Liver (tissue), 9 donors: ENCODE measurements around the gene LMOD3. TPM values are rescaled to one million over a fixed set of nuclear protein-coding genes. Genes with fewer than 3 reads are reported as not detected.

Experiments used
- DNase-seq: peaks from one replicate; pipeline ENCODE4 v3.0.0-alpha.2; 2017; ENCODE audit warnings: low spot score
- H3K27ac ChIP-seq, 2 donors: one replicate each; pipeline ENCODE4 v1.7.0; 2013; ENCODE audit warnings: inconsistent platforms in 2 of 2, low read length in 2 of 2, control low read depth in 1 of 2, low read depth in 1 of 2, mild to moderate bottlenecking in 1 of 2
- H3K27me3 ChIP-seq, 4 donors: one replicate each; pipeline versions ENCODE4 v1.6.1 to v1.7.0; 2013; ENCODE audit warnings: low read length in 3 of 4, inconsistent platforms in 1 of 4, mild to moderate bottlenecking in 1 of 4, moderate library complexity in 1 of 4; ENCODE audit not compliant: control insufficient read depth in 4 of 4, insufficient read depth in 4 of 4
- H3K36me3 ChIP-seq, 4 donors: one replicate each; pipeline versions ENCODE4 v1.6.1 to v1.7.0; 2013; ENCODE audit warnings: low read length in 3 of 4, mild to moderate bottlenecking in 3 of 4, low read depth in 1 of 4, moderate library complexity in 1 of 4; ENCODE audit not compliant: control insufficient read depth in 4 of 4, insufficient read depth in 3 of 4
- H3K4me1 ChIP-seq, 4 donors: one replicate each; pipeline versions ENCODE4 v1.6.1 to v1.7.0; 2013; ENCODE audit warnings: low read length in 3 of 4, mild to moderate bottlenecking in 3 of 4, moderate library complexity in 1 of 4; ENCODE audit not compliant: control insufficient read depth in 4 of 4, insufficient read depth in 4 of 4
- H3K4me3 ChIP-seq, 3 donors: one replicate each; pipeline versions ENCODE4 v1.6.1 to v1.7.0; 2013; ENCODE audit warnings: low read length in 3 of 3, control low read depth in 1 of 3, low read depth in 1 of 3, mild to moderate bottlenecking in 1 of 3
- H3K9ac ChIP-seq, 2 donors: one replicate each; pipeline ENCODE4 v1.7.0; 2013; ENCODE audit warnings: low read length in 2 of 2, mild to moderate bottlenecking in 2 of 2, moderate library complexity in 2 of 2, control low read depth in 1 of 2, low read depth in 1 of 2
- H3K9me3 ChIP-seq, 4 donors: one replicate each; pipeline versions ENCODE4 v1.6.1 to v1.7.0; 2013; ENCODE audit warnings: low read length in 3 of 4; ENCODE audit not compliant: control insufficient read depth in 4 of 4
- ATF3 ChIP-seq: IDR thresholded peaks from 2 replicates; pipeline ENCODE4 v1.6.1; 2016; ENCODE audit warnings: antibody characterized with exemption
- EGR1 ChIP-seq, 2 donors: IDR thresholded peaks; 2 replicates each; pipeline ENCODE4 v1.6.1; 2016 to 2018; ENCODE audit warnings: antibody characterized with exemption in 2 of 2, low read depth in 2 of 2
- FOXA1 ChIP-seq: IDR thresholded peaks from 2 replicates; pipeline ENCODE4 v1.6.1; 2016; ENCODE audit warnings: antibody characterized with exemption
- FOXA2 ChIP-seq: IDR thresholded peaks from 2 replicates; pipeline ENCODE4 v1.6.1; 2016; ENCODE audit warnings: antibody characterized with exemption
- GABPA ChIP-seq, 2 donors: IDR thresholded peaks in 1 of 2; conservative IDR thresholded peaks in 1 of 2; 2 replicates each; pipeline ENCODE4 v1.6.1; 2016; ENCODE audit warnings: antibody characterized with exemption in 2 of 2, mild to moderate bottlenecking in 1 of 2, moderate library complexity in 1 of 2
- HNF4A ChIP-seq, 2 donors: conservative IDR thresholded peaks; 2 replicates each; pipeline ENCODE4 v1.6.1; 2016; ENCODE audit warnings: antibody characterized with exemption in 2 of 2, mild to moderate bottlenecking in 2 of 2
- HNF4G ChIP-seq: IDR thresholded peaks from 2 replicates; pipeline ENCODE4 v1.6.1; 2016; ENCODE audit warnings: antibody characterized with exemption
- MAX ChIP-seq: IDR thresholded peaks from 2 replicates; pipeline ENCODE4 v1.6.1; 2016; ENCODE audit warnings: antibody characterized with exemption
- RAD21 ChIP-seq, 2 donors: IDR thresholded peaks; 2 replicates each; pipeline ENCODE4 v1.6.1; 2016; ENCODE audit warnings: antibody characterized with exemption in 2 of 2, mild to moderate bottlenecking in 2 of 2
- SP1 ChIP-seq: IDR thresholded peaks from 2 replicates; pipeline ENCODE4 v1.6.1; 2018; ENCODE audit warnings: antibody characterized with exemption, mild to moderate bottlenecking
- TAF1 ChIP-seq: conservative IDR thresholded peaks from 2 replicates; pipeline ENCODE4 v1.6.1; 2016; ENCODE audit warnings: antibody characterized with exemption, mild to moderate bottlenecking
- YY1 ChIP-seq: IDR thresholded peaks from 2 replicates; pipeline ENCODE4 v1.6.1; 2016; ENCODE audit warnings: antibody characterized with exemption, mild to moderate bottlenecking
- WGBS: extraction: QIAGEN DNeasy Blood & Tissue Kit; methylation state at CpG from one replicate; pipeline ENCODE4 v1.1.7; 2013; 5-methylcytosine and 5-hydroxymethylcytosine counted together
- polyA plus RNA-seq, 2 donors: library from polyadenylated mRNA; stranded (reverse) in 1 of 2; unstranded in 1 of 2; fragments of 200-250 nt in 1 of 2; fragments of >200 nt in 1 of 2; fragmentation: Nextera tagmentation in 1 of 2; extraction: Ambion mirVana in 1 of 2; gene quantifications; one replicate each; pipeline versions ENCODE4 v1.2.1 to v1.2.3, GENCODE V29; 2013 to 2015
- total RNA-seq, 2 donors: library from RNA; depleted of rRNA; stranded (reverse); fragments of >200 nt; gene quantifications; one replicate each; pipeline ENCODE4 v1.2.3, GENCODE V29; 2014
- TF ChIP-seq, protein P1 (sequence below): IDR thresholded peaks from 2 replicates; pipeline ENCODE4 v1.6.1; 2016; ENCODE audit warnings: antibody characterized with exemption, mild to moderate bottlenecking
- TF ChIP-seq, protein P2 (sequence below): IDR thresholded peaks from 2 replicates; pipeline ENCODE4 v1.6.1; 2016; ENCODE audit warnings: antibody characterized with exemption
- TF ChIP-seq, protein P3 (sequence below): fragments of 150-350 bp; IDR thresholded peaks from 2 replicates; pipeline ENCODE4 v1.5.1; 2017; ENCODE audit warnings: improper control_type of control experiment, low read depth, low read length; ENCODE audit not compliant: missing input control
- donor health status: healthy.
- donor health status: healthy.
- donor health status: healthy.
- donor health status: healthy.
- donor health status: healthy.

Gene LMOD3
- total and polyA plus RNA-seq, 4 donors: 0.02 to 0.04 TPM; not detected in 2

- Histone ChIP-seq H3K4me3 (no peak overlapping the region), H3K4me1 (peaks cover 0 to 2% (median 0%) of the 10 kb centered on the region in 4 donors), H3K9me3 (no peaks in the 10 kb centered on the region), H3K27ac (no peak overlapping the region), H3K36me3 (peaks cover 0 to 28% (median 17%) of the 10 kb centered on the region in 4 donors), H3K27me3 (no peaks in the 10 kb centered on the region), H3K9ac (no peak overlapping the region)
- no peak for DNase-seq
- no peak for TF ChIP-seq TAF1
- TF ChIP-seq YY1: peak; percentile 62
- 67% methylated on average over 3 of the region's 3 CpGs for WGBS
These were observed 17.1 kb downstream of the LMOD3 start for GRCh38 chr3:69105320-69105719.

GRCh38 chr3:69104586-69104985 lies 17.8 kb downstream of the LMOD3 start:
- TF ChIP-seq MAX (no peak), HNF4A (conservative IDR thresholded peaks at IDR 0.05) (no peak), HNF4G (no peak), TAF1 (no peak), RAD21 (IDR thresholded peaks at IDR 0.05) (no peak), SP1 (no peak), FOXA2 (no peak), EGR1 (IDR thresholded peaks at IDR 0.05; ENCODE audit: low read depth in 2 of 2) (no peak), GABPA (IDR thresholded peaks at IDR 0.05 in 1 of 2, conservative IDR thresholded peaks at IDR 0.05 in 1 of 2) (no peak), ATF3 (no peak), FOXA1 (no peak)
- TF ChIP-seq, protein P1, sequence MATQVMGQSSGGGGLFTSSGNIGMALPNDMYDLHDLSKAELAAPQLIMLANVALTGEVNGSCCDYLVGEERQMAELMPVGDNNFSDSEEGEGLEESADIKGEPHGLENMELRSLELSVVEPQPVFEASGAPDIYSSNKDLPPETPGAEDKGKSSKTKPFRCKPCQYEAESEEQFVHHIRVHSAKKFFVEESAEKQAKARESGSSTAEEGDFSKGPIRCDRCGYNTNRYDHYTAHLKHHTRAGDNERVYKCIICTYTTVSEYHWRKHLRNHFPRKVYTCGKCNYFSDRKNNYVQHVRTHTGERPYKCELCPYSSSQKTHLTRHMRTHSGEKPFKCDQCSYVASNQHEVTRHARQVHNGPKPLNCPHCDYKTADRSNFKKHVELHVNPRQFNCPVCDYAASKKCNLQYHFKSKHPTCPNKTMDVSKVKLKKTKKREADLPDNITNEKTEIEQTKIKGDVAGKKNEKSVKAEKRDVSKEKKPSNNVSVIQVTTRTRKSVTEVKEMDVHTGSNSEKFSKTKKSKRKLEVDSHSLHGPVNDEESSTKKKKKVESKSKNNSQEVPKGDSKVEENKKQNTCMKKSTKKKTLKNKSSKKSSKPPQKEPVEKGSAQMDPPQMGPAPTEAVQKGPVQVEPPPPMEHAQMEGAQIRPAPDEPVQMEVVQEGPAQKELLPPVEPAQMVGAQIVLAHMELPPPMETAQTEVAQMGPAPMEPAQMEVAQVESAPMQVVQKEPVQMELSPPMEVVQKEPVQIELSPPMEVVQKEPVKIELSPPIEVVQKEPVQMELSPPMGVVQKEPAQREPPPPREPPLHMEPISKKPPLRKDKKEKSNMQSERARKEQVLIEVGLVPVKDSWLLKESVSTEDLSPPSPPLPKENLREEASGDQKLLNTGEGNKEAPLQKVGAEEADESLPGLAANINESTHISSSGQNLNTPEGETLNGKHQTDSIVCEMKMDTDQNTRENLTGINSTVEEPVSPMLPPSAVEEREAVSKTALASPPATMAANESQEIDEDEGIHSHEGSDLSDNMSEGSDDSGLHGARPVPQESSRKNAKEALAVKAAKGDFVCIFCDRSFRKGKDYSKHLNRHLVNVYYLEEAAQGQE: no peak
- TF ChIP-seq, protein P2, sequence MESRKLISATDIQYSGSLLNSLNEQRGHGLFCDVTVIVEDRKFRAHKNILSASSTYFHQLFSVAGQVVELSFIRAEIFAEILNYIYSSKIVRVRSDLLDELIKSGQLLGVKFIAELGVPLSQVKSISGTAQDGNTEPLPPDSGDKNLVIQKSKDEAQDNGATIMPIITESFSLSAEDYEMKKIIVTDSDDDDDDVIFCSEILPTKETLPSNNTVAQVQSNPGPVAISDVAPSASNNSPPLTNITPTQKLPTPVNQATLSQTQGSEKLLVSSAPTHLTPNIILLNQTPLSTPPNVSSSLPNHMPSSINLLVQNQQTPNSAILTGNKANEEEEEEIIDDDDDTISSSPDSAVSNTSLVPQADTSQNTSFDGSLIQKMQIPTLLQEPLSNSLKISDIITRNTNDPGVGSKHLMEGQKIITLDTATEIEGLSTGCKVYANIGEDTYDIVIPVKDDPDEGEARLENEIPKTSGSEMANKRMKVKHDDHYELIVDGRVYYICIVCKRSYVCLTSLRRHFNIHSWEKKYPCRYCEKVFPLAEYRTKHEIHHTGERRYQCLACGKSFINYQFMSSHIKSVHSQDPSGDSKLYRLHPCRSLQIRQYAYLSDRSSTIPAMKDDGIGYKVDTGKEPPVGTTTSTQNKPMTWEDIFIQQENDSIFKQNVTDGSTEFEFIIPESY: no peak
- TF ChIP-seq, protein P3, sequence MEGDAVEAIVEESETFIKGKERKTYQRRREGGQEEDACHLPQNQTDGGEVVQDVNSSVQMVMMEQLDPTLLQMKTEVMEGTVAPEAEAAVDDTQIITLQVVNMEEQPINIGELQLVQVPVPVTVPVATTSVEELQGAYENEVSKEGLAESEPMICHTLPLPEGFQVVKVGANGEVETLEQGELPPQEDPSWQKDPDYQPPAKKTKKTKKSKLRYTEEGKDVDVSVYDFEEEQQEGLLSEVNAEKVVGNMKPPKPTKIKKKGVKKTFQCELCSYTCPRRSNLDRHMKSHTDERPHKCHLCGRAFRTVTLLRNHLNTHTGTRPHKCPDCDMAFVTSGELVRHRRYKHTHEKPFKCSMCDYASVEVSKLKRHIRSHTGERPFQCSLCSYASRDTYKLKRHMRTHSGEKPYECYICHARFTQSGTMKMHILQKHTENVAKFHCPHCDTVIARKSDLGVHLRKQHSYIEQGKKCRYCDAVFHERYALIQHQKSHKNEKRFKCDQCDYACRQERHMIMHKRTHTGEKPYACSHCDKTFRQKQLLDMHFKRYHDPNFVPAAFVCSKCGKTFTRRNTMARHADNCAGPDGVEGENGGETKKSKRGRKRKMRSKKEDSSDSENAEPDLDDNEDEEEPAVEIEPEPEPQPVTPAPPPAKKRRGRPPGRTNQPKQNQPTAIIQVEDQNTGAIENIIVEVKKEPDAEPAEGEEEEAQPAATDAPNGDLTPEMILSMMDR: no peak
- Histone ChIP-seq H3K9ac (no peak overlapping the region), H3K27ac (no peak overlapping the region), H3K9me3 (no peaks in the 10 kb centered on the region), H3K4me1 (peaks cover 0 to 2% (median 0%) of the 10 kb centered on the region in 4 donors), H3K4me3 (no peak overlapping the region), H3K27me3 (no peaks in the 10 kb centered on the region), H3K36me3 (peaks cover 0 to 28% (median 17%) of the 10 kb centered on the region in 4 donors)
- WGBS: 85% methylated on average over 8 of the region's 8 CpGs
- no peak for DNase-seq
